B cell (primary cell): Measurements from ENCODE around the gene FGF21.

ENCODE experiments used
- EZH2 ChIP-seq: IDR thresholded peaks from 2 replicates; pipeline ENCODE4 v1.6.1; 2012; ENCODE audit warnings: borderline replicate concordance, low read depth, mild to moderate bottlenecking, moderate library complexity, low read length; ENCODE audit not compliant: insufficient read depth, poor library complexity, severe bottlenecking
- TF ChIP-seq, protein P1 (sequence below): fragments of 200-600 bp; IDR thresholded peaks from one replicate; pipeline ENCODE4 v1.8.0; 2022; ENCODE audit warnings: antibody characterized with exemption, mild to moderate bottlenecking

DNA sequence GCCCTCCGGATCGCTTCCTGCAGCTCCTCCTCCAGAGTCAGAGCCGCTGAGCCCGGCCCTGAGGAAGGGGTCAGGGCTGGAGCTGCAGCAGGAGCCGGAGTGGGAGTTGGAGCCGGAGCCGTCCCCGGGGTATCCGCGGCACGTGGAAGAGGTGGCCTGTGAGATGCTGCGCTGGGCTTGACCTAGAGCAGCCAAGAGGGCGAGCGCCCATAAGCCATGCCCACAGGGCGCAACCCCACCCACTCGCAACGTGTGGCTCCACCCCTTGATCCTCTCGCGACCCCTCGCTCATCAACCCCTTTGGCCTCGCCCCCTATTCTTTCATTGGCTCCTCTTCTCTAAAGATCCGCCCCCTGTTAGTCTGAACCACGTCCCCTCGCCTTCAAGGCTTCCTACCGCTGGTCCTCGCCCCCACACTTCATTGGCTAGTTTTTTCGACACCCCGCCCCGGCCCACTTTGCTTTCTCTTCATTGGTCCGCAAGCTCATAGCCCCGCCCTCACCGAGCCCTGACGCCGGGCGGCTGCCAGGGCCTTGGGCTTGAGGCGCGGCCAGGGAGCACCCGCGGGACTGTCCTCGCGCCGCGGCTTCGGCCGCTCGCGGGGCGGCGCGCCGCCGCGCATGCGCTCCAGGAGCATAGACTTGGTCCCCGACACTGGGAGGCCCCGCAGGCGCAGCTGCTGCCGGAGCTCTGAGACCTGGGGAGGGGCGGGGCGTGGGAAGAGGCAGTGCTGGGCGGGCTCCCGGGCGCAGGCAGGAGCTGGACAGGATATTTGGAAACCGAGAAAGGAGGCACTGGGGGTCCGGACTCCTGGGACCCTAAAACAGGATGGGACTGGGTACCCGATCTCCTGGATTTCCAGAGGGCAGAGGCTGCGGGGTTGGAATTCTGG is 41.2 kb upstream of the FGF21 start:
- TF ChIP-seq, protein P1, sequence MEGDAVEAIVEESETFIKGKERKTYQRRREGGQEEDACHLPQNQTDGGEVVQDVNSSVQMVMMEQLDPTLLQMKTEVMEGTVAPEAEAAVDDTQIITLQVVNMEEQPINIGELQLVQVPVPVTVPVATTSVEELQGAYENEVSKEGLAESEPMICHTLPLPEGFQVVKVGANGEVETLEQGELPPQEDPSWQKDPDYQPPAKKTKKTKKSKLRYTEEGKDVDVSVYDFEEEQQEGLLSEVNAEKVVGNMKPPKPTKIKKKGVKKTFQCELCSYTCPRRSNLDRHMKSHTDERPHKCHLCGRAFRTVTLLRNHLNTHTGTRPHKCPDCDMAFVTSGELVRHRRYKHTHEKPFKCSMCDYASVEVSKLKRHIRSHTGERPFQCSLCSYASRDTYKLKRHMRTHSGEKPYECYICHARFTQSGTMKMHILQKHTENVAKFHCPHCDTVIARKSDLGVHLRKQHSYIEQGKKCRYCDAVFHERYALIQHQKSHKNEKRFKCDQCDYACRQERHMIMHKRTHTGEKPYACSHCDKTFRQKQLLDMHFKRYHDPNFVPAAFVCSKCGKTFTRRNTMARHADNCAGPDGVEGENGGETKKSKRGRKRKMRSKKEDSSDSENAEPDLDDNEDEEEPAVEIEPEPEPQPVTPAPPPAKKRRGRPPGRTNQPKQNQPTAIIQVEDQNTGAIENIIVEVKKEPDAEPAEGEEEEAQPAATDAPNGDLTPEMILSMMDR, result no peak
- no peak for TF ChIP-seq EZH2
